Stimulated activated CD8-positive, alpha-beta memory T cell treated with anti-CD3 and anti-CD28 coated beads, Interleukin-12 subunit alpha, Interleukin-12 subunit beta, amount 100 ng/mL, for 24 hours (primary cell): ENCODE results near the gene TULP4.
"Not testable (repeated sequence)": the region's sequence is repeated elsewhere in the genome, so short reads cannot be mapped to it uniquely, and the experiment has no call there.

Experiments
- DNase-seq: peaks from one replicate; pipeline ENCODE4 v3.0.0-alpha.2; 2020; ENCODE audit errors: extremely low read depth

TULP4 gene

DNA sequence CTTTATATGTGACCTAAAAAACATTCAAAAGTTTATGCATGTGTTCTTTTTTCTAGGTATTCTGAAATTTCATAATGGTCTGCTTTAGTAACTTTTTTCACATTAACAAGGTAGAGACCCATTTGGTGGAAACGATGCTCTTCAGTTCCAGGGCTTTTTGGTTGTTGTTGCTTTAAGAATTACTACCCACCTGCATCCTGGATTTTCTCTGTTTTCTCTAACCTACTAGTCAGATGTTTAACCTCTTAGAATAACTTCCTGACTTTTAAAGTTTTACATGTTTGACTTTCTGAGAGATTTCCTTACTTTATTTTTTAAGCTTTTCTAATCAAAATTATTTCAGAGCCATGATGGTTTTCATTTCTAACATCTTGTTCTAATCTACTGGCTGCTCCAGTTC, 14.9 kb downstream of the TULP4 start:
- no peak for DNase-seq

DNA sequence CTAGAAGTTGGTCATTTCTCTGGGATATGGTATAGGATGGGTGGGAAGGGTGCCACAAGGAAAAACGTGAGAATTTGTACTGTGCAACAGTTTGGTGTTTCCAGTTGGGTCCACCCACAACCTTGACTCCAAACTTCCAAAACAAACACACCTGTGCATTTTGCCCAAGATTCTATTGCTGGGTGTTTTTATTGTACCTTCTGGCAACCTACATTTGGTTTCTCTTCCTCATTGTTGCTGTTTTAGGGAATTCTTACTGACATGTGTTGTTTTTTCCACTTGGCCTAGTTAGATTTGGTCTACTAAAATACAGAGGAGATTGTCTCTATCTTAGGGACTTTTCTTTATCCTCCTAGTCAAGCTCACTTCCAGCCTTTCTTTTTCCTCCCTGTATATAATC, 16.7 kb downstream of the TULP4 start:
- no peak for DNase-seq

DNA sequence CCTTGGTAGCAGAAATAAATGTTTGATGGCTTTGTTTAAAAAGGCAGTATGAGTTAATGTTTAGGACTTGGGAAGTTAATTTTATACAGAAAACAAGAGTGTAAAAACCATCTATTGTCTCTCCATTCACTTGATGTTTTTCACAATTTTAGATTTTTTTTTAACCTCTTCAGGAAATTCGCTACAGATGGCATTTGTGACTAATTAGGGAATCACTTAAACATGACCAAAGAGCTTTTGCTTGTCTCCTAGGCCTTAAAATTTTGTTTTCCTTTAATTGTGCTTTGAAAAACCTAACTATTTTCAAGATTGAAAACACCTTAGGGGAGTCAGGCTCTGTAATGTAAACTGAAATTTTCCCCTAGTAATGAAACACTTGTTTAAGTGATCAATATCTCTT, 17.3 kb downstream of the TULP4 start:
- no peak for DNase-seq

DNA sequence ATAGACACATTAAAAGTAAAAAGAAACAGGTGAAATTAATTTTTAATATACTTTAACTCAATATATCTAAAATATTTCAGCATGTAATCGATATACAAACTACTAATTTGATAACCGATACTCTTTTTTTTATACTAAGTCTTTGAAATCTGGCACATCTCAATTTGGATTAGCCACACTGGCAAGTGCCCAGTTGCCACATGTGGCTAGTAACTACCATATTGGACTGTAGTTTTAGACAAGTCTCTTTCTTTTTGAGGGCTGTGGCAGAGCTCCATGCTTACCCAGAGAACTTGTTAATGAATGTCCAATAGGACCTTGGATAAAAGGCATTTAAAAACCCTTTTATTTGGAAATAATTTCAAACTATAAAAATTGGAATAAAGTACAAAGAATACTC, 17.8 kb downstream of the TULP4 start:
- no peak for DNase-seq

DNA sequence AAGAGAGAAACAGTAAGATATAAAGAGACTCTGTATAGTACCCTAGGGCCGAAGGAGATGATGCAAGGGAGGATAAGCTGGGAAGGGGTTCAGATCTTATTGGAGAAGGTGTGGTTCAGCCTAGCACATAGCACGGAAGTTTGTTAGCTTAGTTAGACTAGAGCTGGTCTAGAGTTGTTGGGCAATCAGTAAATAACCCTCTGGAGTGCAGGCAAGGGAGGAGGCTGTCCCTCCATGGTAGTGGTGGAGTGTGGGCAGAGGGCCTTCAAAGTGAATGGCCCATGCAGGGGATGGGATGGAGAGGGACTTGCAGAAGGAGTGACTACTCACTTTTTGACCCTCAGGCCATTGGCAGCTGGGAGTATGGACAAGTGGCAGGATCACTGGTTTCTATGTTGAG, 20.0 kb downstream of the TULP4 start:
- DNase-seq: no peak

DNA sequence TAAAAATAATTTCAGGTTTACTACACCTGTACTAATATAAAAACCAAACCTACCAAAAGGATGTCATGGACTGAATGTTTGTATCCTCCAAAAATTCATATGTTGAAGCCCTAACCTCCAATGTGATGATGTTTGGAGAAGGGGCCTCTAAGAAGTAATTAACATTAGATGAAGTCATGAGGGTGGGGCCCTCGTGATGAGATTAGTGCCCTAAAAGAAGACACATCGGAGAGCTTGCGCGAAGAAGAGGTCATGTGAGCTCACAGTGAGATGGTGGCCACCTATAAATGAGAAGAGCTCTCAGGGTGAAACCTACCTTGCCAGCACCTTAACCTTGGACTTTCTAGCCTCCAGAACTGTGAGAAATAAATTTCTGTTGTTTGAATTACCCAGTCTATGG, 20.8 kb downstream of the TULP4 start:
- no peak for DNase-seq

DNA sequence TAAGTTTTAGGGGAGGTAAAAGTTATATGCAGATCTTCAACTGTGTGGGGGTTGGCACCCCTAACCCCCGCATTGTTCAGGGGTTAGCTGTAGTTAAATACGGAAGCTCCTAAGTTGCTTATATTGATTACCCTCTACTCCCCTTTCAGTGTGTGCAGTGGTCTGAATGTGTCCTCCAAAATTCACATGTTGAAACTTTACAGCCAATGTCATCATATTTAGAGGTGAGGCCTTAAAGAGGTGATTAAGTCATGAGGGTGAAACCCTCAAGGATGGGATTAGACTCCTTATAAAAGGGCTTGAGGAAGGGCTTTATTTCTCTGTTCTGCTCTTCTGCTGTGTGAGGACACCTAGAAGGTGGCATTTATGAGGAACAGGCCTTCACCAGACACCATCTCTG, 22.3 kb downstream of the TULP4 start:
- no peak for DNase-seq

DNA sequence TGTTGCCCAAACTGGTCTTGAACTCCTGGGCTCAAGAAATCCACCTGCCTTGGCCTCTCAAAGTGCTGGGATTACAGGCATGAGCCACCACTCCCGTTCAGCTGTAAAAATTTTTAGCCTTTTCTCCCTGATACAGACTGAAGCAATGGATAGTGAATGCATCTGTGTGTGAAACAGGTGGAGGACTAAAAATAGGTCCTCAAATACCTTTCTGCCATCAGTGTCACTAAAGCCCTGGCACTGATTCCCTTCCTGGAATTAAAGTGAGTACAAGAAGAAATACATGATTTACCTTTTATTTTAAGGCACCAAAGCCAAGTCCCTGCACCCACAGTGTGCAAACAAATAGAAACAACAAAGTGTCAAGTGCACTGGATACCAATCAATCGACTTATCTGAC, 25.1 kb downstream of the TULP4 start:
- no peak for DNase-seq

DNA sequence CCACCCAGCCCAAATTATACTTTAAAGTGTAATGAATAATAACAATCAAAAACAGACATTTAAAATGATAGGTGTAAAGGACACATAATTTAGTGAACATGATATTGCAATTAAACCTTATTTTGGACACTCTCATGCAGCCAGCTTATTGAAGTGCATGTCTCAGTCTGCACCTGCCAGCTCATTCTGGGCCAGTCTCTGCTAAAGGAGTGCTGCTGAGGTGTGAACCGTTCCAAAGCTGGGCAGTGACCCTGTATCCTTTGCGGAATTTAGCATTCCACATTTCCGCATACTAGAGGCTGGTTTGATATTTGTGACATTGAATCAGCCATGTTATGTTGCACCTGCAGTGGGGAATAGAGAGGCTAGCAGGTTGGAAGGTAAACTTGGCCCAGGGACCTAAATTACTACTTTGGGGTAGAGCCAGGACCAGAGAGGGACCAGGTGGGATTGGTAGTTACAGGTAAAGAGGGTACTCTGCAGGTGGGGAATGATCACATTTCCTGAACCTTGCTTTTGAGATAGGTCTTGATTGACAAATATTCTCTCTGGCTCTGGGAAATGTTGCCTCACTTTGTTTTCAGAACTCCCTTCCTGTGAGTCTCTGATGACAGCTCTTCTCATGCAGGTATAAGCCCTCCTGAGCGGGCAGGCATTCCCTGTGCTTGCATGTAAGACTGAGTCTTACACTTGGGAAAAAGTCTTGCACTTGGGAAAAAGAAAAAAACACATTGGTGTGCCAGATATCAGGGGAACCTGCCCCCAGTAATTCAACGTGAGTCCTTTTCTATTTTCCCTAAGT, 26.2 kb downstream of the TULP4 start:
- DNase-seq: no peak

DNA sequence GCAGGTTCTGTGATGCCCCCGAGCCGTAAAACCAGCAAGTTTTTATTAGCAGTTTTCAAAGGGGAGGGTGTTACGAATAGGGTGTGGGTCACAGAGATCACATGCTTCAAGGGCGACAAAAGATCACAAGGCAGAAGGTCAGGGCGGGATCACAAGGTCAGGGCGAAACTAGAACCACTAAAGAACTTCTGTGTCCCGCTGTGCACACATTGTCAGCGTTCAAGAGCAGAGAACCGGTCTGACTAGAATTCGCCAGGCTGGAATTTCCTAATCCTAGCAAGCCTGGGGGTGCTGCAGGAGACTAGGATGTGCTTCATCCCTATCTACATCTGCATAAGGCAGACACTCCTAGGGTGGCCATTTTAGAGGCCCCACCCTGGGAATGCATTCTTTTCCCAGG, 26.9 kb downstream of the TULP4 start:
- not testable (repeated sequence) for DNase-seq

DNA sequence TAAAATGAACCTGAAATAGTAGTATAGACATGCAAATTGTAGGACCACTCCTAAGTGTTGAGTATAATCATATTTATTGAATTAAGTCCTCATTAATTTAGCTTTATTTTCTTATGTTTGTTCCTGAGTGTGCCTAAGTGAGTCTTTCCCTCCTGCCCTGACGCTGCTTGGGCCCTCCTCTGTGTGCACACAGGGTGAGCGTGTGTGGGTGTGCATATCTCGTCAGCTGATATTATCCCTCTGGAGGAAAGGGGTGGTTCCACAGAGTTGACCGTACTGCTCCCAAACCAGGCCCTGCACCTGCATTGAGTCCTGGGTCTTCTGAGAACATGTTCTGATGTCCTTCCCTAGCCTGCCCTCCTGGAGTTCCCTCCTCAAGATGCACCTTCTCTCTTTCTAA, 28.0 kb downstream of the TULP4 start:
- DNase-seq: no peak

DNA sequence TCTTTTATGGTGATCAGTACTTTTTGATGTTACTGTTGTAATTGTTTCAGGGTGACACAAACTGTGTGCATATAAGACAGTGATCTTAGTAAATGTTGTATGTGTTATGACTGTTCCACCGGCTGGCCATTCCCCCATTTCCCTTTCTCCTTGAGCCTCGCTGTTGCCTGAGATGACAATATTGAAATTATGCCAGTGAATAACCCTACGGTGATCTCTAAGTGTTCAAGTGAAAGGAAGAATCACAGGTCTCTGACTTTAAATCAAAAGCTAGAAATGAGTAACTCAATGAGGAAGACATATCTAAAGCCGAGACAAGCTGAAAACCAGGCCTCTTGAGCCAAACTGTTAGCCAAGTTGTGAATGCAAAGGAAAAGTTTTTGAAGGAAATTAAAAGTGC, 32.3 kb downstream of the TULP4 start:
- no peak for DNase-seq

DNA sequence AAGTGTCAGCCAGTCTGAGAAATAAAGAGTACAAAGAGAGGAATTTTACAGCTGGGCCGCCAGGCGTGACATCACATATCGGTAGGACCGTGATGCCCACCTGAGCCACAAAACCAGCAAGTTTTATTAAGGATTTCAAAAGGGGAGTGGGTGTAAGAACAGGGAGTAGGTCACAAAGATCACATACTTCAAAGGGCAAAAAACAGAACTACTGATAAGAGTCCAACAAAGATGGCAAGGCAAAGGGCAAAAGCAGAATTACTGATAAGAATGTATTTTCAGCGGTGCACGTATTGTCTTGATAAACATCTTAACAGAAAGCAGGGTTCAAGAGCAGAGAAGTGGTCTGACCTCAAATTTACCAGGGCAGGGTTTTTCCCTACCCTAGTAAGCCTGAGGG, 33.2 kb downstream of the TULP4 start:
- not testable (repeated sequence) for DNase-seq

DNA sequence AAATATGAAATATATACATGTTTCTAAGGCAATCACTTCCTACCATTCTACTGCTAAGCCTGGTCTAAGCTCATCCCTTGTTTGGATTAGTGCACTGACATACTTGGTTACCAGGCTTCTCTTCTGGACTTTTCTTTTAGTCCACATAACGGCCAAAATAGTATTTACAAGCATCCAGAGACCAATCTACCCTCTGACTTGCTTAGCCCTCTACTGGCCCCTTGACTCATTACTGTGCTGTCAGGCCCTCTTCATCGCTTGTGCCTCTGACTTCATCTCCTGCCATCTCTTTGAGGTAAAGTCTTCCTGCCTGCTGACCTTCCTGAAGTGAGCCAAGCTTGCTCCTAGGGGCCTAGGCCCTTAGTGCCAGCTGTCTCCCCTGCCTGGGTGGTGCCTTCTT, 35.1 kb downstream of the TULP4 start:
- no peak for DNase-seq

DNA sequence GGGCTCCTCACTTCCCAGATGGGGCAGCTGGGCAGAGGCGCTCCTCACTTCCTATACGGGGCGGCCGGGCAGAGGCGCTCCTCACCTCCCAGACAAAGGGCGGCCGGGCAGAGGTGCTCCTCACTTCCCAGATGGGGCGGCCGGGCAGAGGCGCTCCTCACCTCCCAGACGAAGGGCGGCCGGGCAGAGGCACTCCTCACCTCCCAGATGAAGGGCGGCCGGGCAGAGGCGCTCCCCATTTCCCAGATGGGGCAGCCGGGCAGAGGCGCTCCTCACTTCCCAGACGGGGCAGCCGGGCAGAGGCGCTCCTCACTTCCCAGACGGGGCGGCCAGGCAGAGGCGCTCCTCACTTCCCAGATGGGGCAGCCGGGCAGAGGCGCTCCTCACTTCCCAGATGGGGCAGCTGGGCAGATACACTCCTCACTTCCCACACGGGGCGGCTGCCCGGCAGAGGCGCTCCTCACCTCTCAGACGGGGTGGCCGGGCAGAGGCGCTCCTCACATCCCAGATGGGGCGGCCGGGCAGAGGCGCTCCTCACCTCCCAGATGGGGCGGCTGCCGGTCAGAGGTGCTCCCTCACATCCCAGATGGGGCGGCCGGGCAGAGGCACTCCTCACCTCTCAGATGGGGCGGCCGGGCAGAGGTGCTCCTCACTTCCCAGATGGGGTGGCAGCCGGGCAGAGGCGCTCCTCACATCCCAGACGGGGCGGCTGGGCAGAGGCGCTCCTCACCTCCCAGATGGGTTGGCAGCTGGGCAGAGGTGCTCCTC, 36.7 kb downstream of the TULP4 start:
- DNase-seq: not testable (repeated sequence)

DNA sequence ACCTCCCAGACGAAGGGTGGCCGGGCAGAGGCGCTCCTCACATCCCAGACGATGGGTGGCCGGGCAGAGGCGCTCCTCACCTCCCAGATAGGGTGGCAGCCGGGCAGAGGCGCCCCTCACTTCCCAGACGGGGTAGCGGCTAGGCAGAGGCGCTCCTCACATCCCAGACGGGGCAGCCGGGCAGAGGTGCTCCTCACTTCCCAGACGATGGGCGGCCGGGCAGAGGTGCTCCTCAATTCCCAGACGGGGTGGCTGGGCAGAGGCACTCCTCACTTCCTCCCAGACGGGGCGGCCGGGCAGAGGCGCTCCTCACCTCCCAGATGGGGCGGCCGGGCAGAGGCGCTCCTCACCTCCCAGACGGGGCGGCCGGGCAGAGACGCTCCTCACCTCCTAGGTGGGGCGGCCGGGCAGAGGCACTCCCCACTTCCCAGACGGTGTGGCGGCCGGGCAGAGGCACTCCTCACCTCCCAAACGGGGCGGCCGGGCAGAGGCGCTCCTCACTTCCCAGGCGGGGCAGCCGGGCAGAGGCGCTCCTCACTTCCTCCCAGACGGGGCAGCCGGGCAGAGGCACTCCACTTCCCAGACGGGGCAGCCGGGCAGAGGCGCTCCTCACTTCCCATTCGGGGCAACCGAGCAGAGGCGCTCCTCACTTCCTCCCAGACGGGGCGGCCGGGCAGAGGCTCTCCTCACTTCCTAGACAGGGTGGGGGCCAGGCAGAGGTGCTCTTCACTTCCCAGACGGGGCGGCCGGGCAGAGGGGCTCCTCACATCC, 37.4 kb downstream of the TULP4 start:
- DNase-seq: not testable (repeated sequence)

DNA sequence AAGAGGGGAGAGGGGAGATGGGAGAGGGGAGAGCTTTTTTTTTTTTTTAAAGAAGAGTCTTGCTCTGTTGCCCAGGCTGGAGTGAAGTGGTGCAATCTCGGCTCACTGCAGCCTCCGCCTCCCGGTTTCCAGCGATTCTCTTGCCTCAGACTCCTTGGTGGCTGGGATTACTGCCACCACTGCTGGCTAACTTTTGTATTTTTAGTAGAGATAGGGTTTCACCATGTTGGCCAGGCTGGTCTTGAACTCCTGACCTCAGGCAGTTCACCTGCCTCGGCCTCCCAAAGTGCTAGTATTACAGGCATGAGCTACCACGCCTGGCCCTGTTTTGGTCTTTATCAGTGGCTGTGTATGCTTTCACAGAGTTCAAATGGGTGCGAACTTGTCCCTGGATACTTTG, 38.5 kb downstream of the TULP4 start:
- DNase-seq: not testable (repeated sequence)

DNA sequence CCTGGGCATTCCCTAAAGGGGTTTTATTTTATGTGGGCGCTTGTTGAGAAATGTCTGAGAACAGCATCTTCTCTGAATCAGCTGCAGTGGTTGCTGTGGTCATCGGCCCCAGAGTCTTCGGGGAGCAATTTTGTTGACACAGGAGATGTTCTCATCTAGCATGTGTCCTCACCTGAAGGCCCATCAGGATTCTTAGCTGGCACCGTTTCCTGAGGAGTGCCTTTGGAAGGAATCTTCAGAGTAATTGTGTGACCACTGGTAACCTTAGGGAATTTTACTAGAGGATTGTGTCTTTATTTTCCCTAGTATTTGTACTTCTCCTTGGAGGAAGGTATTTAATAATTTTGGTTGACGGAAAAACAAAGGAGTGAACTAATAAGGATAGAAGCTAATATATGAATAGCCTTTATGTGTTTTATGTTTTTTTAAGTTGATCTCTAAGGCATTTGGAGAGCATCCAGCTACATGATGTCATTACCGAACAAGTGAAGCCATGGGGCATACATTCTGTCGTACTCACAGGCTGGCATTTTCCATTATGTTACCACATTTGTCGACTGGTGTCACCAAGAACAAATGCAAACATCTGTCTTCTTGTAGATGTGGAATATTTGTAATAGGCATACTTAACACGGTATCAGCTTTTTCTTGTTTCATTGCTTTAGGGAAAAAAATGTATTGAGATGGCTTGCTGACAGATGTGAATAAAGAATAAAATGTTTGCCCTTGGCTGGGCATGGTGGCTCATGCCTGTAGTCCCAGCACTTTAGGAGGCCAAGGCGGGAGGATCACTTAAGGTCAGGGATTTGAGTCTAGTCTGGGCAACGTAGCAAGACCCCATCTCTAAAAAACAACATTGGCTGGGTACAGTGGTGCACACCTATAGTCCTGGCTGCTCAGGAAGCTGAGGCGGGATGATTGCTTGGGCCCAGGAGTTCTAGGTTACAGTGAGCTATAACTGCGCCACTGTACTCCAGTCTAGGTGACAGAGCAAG, 41.9 kb downstream of the TULP4 start:
- no peak for DNase-seq

DNA sequence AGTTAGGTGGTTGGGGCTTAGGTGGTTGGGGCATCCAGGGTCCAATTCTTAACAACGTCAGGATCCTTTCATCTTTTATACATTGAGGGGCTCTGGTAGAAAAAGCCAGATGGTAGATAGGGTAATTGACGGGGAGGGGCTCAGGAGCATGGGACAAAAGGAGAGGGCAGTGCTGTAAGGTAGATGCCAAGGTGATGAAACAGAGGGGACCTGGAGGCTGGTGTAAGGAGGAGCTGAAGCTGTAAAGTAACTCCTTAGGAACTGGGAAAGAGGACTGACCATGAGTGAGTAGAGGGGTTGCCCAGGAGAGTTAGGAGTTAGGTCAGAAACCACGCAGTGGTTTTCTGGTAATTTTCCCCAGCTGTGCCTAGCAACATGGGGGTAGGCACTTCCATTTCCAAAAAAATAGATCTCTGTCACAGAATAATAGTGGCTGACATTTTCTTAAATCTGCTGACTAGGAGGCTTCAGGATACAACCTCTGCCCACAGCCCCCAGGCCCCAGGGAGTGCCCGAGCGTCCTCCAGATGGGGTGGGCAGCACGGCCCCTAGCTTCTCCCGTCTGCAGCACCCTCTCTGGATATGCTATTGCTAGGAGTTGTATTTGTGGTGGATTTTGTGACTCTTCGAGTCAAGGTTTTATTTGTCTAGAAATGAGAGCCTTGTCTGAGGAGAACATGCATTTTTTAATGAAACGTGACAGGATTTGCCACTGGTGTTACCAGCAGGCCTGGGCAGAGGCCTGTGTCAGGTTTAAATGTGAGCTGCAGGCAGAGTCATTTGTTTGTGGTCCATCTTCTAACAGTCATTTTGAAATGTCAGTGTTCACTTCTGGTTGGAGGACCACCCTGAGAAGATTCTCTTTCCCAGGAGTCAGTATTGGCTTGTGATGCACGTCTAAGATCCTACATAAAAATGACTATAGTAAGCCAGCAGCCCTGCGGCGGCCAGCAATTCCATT, 44.6 kb downstream of the TULP4 start:
- DNase-seq: no peak

DNA sequence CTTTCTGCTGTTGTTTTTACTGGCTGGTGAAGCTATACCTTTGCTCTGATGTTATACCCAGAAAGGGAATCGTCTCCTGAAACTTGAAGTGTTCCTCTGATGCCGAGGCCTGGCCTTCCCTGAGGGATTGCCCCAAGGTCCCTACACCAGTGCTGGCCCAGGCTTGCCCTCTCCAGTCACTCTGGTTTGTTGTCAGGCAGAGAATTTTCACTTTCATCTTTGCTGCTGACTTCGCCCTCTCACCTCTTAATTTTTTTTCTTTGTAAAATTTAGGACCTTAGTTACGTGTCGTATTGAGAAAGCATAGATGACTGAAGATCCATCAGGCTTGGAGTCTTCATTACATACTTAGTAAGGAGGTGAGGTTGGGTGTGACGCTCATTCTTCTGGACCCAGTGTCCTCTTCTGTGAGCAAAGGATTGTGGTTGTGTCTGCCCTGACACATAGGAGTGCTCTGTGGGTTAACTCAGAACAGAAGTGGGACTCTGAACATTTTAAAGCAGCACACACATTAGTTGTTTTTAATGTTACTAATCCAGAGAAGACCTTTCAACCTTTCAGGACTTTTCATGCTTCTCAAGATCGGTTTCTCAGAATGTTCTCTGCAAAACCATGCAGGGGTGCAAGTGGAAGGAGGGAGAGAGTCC, 45.4 kb downstream of the TULP4 start:
- no peak for DNase-seq
